ENCODE data around the gene ZBTB26.
"Not testable (repeated sequence)": the region's sequence is repeated elsewhere in the genome, so short reads cannot be mapped to it uniquely, and the experiment has no call there.

Gene ZBTB26

GRCh38 chr9:122904823-122905710 lies 26.2 kb downstream of the ZBTB26 start, which contains the start of gene RC3H2:
Gene RC3H2 (minus strand): TSS chr9:122905359. CDS start chr9:122897509, 7,850 bp downstream.
- TF ChIP-seq POLR2A (IDR thresholded peaks at IDR 0.05; ENCODE audit: low read length) (peak; percentile 98), GATA1 (IDR thresholded peaks at IDR 0.05; ENCODE audit: low read depth, low read length) (no peak)
- peak; percentile 99 for DNase-seq

GRCh38 chr9:122904466-122904822 lies 26.9 kb downstream of the ZBTB26 start:
- DNase-seq: peak; percentile 62 to 73
- TF ChIP-seq GATA1 (IDR thresholded peaks at IDR 0.05; ENCODE audit: low read depth, low read length) (no peak), POLR2A (IDR thresholded peaks at IDR 0.05; ENCODE audit: low read length) (no peak)

GRCh38 chr9:122900791-122901190 lies 30.5 kb downstream of the ZBTB26 start:
- no peak for DNase-seq
- TF ChIP-seq POLR2A (IDR thresholded peaks at IDR 0.05; ENCODE audit: low read length) (no peak), GATA1 (IDR thresholded peaks at IDR 0.05; ENCODE audit: low read depth, low read length) (no peak)

GRCh38 chr9:122897969-122898368 lies 33.3 kb downstream of the ZBTB26 start:
- DNase-seq: no peak
- TF ChIP-seq GATA1 (IDR thresholded peaks at IDR 0.05; ENCODE audit: low read depth, low read length): no peak
- no peak for TF ChIP-seq POLR2A (IDR thresholded peaks at IDR 0.05; ENCODE audit: low read length)

GRCh38 chr9:122888480-122888879 lies 42.8 kb downstream of the ZBTB26 start:
- no peak for TF ChIP-seq GATA1 (IDR thresholded peaks at IDR 0.05; ENCODE audit: low read depth, low read length)
- DNase-seq: no peak

GRCh38 chr9:122883125-122883524 lies 48.2 kb downstream of the ZBTB26 start:
- TF ChIP-seq GATA1 (IDR thresholded peaks at IDR 0.05; ENCODE audit: low read depth, low read length) (no peak), POLR2A (IDR thresholded peaks at IDR 0.05; ENCODE audit: low read length) (no peak)
- DNase-seq: peak in 1 of 2 experiments; percentile 7

- TF ChIP-seq POLR2A (IDR thresholded peaks at IDR 0.05; ENCODE audit: low read length) (no peak), GATA1 (IDR thresholded peaks at IDR 0.05; ENCODE audit: low read depth, low read length) (no peak)
- no peak for DNase-seq
Measured at GRCh38 chr9:122879443-122879842, 51.9 kb downstream of the ZBTB26 start.

- TF ChIP-seq POLR2A (IDR thresholded peaks at IDR 0.05; ENCODE audit: low read length) (no peak), GATA1 (IDR thresholded peaks at IDR 0.05; ENCODE audit: low read depth, low read length) (no peak)
Measured at GRCh38 chr9:122875523-122875922, 55.8 kb downstream of the ZBTB26 start.

GRCh38 chr9:122867276-122867675 lies 64.0 kb downstream of the ZBTB26 start:
- DNase-seq: not testable (repeated sequence)

More at GRCh38 chr9:122875523-122875922, 55.8 kb downstream of the ZBTB26 start:
- no peak for DNase-seq

- no peak for TF ChIP-seq POLR2A (IDR thresholded peaks at IDR 0.05; ENCODE audit: low read length)
- DNase-seq: no peak
Measured at GRCh38 chr9:122866079-122866478, 65.2 kb downstream of the ZBTB26 start.
